Stomach (tissue), 4 donors: ENCODE data around the gene HINT3.
"Not testable (repeated sequence)": the region's sequence is repeated elsewhere in the genome, so short reads cannot be mapped to it uniquely, and the experiment has no call there.

ENCODE experiments used
- CTCF ChIP-seq, 7 experiments: fragments of 450-650 bp in 4 of 7; fragments of 200-600 bp in 3 of 7; sonication (generic) in 3 of 7; IDR thresholded peaks; one replicate each; pipeline ENCODE4 v1.5.1; 2016 to 2019; ENCODE audit warnings: antibody characterized with exemption in 7 of 7, control low read depth in 2 of 7, mild to moderate bottlenecking in 1 of 7
- EP300 ChIP-seq: sonication (generic); formaldehyde crosslinking; IDR thresholded peaks from one replicate; pipeline ENCODE4 v1.6.1; 2017; ENCODE audit warnings: antibody characterized with exemption
- POLR2A ChIP-seq, 4 donors: fragments of 450-650 bp; IDR thresholded peaks; one replicate each; pipeline ENCODE4 v1.6.1; 2016; ENCODE audit warnings: antibody characterized with exemption in 4 of 4, control low read depth in 2 of 4, mild to moderate bottlenecking in 1 of 4, moderate library complexity in 1 of 4

GRCh38 chr6:125972478-125972877, 15.9 kb downstream of the HINT3 start:
- not testable (repeated sequence) for TF ChIP-seq CTCF (IDR thresholded peaks at IDR 0.05); POLR2A (IDR thresholded peaks at IDR 0.05); EP300
